ENCODE results near the gene TMEM138.

Gene TMEM138

DNA sequence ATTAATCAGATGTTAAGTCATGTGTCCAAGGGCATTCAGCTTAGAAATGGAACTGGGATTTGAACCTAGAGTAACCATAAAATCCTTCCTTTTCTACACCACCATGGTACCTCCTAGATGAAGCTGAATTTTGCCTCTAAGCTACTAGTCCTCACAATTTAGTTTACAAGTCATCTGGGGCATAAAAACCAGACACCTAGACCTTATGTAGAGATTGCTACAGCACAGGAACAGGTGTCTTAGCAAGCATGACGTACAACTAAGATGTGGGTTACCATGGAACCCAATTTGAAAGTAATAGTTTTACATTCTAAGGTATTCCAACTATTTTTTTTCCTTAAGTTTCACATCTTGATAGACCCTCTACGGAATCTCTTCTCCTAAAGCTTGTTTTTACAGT, 39.4 kb downstream of the TMEM138 start:
- H3K27ac Mint-ChIP-seq = no peak overlapping the region
- peaks cover 2% of the 10 kb centered on the region for H3K4me1 Mint-ChIP-seq (ENCODE audit: low read depth)
- H3K36me3 Mint-ChIP-seq (ENCODE audit: low read depth) = peaks cover 41% of the 10 kb centered on the region
- H3K27me3 Mint-ChIP-seq (ENCODE audit: low read depth) = no peaks in the 10 kb centered on the region
- H3K9me3 Mint-ChIP-seq = no peaks in the 10 kb centered on the region
- H3K4me3 Mint-ChIP-seq = no peak overlapping the region

DNA sequence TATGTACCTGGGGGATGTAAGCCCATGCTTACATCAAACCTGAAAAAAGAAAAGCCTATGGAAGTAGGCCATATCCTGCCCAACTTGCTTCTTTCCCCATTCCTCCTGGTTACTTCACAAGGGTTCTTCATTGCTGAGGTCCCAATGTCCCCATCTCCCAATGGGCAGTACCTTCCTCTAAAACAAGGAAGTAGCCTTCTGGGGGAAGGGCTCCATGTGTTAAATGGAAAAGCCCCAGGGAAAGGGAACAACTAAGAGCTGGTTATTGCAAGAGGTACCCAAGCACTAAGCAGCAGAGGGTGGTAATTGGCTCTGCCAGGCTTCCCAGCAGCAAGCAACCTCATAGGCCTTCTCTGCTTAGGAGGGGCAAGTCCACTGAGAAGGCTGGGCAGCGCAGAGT, 41.5 kb downstream of the TMEM138 start:
- Mint-ChIP-seq H3K9me3 (no peaks in the 10 kb centered on the region), H3K27me3 (ENCODE audit: low read depth) (no peaks in the 10 kb centered on the region), H3K4me1 (ENCODE audit: low read depth) (peaks cover 2% of the 10 kb centered on the region), H3K36me3 (ENCODE audit: low read depth) (peaks cover 47% of the 10 kb centered on the region), H3K4me3 (no peak overlapping the region), H3K27ac (no peak overlapping the region)

DNA sequence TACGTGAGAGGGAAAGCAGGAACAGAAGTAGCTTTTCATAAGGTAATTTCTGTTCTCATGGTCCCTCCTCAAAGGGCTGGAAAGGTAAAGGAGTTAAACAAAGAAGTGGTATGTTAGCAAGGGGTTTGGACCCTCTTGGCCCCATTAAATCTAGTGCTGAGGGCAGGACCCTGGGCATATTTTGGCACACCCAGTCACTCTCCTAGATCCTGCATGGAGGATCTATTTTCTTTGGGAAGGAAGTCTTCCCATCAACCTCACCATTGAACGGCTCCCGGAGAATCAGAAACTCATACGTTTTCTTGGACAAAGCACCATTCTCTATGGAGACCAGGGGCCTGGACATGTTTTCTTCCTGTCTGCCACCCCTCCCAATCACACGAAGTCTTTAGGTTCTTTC, 41.9 kb downstream of the TMEM138 start:
- H3K9me3 Mint-ChIP-seq = no peaks in the 10 kb centered on the region
- H3K27me3 Mint-ChIP-seq (ENCODE audit: low read depth) = no peaks in the 10 kb centered on the region
- H3K4me3 Mint-ChIP-seq = no peak overlapping the region
- peaks cover 45% of the 10 kb centered on the region for H3K36me3 Mint-ChIP-seq (ENCODE audit: low read depth)
- H3K4me1 Mint-ChIP-seq (ENCODE audit: low read depth) = peaks cover 2% of the 10 kb centered on the region
- H3K27ac Mint-ChIP-seq = no peak overlapping the region

DNA sequence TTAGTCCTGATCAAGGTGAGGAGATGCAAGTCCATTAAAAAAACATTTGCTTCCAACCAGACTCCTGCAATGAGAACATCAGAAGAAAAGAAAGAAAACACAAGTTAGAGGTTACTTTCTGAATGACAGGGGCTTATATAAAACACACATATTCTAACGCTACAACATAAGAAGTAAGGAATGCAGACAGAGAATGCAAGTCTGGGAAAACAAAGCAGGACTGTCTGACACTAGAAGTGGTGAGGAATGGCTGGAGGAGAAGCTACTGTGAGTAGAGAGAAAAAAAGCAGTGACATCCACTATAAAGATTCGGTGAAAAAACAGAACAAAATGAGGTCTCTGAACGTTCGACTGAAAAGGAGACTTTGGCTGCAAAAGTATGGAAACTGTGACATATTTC, 42.5 kb downstream of the TMEM138 start:
- Mint-ChIP-seq H3K4me1 (ENCODE audit: low read depth) (peaks cover 2% of the 10 kb centered on the region), H3K9me3 (no peaks in the 10 kb centered on the region), H3K27me3 (ENCODE audit: low read depth) (no peaks in the 10 kb centered on the region), H3K27ac (no peak overlapping the region), H3K4me3 (no peak overlapping the region), H3K36me3 (ENCODE audit: low read depth) (peaks cover 45% of the 10 kb centered on the region)

DNA sequence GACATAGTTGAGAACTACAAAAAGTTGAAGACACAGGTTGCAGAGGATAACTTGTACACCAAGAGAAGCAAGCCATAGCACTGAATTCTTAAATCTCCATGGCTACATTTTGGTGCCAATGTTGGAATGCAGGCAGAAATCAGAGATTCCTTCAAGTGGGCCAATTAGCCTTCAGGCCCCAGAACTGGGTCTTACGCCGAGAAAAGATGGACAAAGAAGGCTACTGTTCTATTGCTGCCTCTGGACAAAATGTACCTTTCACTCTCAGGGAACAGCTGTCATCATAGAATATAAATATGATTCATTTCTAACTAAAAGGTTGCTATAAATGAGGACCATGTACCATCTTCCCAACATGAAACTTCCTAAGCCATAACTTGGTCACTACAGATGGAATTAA, 43.9 kb downstream of the TMEM138 start:
- Mint-ChIP-seq H3K27me3 (ENCODE audit: low read depth) (no peaks in the 10 kb centered on the region), H3K4me1 (ENCODE audit: low read depth) (peaks cover 2% of the 10 kb centered on the region), H3K36me3 (ENCODE audit: low read depth) (peaks cover 44% of the 10 kb centered on the region), H3K9me3 (no peaks in the 10 kb centered on the region), H3K4me3 (no peak overlapping the region), H3K27ac (no peak overlapping the region)

DNA sequence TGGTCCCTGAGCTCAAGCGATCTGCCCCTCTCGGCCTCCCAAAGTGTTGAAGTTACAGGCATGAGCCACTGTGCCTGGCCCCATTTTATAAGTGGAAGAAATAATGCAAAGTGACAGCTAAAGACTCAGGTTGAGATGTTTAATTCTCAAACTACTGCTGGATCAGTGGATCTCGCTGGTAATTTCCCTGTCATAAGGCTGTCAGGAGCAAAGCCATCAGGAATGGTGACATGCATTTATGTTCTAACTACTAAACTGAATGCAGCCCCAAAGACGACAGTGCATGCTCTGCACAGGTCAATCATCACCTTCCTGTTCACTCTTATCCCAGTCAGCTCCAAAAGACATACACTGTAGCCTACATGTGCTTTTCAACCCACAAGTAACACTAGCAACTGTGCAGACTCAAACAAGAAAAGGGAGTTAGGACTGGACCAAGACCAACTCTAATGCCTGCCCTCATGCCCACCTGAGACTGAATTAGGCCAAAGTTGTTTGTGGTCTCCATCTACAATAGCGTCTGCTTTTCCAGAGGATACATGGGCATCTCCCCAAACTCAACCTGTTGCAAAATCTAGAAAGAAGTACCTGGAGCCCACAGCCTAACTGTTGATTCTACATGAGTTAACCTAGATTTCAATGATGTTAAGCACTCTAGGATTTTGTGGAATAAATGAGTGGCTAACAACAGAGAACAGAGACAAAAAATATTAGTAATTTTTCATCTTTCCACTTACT, 45.0 kb downstream of the TMEM138 start:
- Mint-ChIP-seq H3K36me3 (ENCODE audit: low read depth) (peaks cover 46% of the 10 kb centered on the region), H3K4me3 (no peak overlapping the region), H3K27ac (no peak overlapping the region), H3K27me3 (ENCODE audit: low read depth) (no peaks in the 10 kb centered on the region), H3K9me3 (no peaks in the 10 kb centered on the region), H3K4me1 (ENCODE audit: low read depth) (peaks cover 2% of the 10 kb centered on the region)

DNA sequence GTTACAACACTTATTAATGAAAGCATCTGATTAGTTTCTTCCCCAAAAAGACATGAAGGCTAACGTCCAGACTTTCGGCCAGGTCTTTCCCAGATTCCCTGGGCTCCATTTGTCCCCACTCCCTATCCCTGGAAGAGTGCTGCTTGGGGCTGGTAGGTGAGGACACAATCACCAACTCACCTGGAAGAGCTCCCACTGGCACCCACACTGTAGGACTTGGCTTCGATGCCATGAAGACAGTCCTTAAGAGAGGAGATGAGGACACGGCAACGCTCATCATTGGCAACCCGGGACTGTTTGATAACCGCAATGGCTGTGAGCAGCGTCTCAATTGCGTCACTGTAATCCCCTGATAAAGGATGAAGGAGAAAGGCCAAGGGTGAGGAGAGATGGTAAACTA, 49.4 kb downstream of the TMEM138 start:
- H3K36me3 Mint-ChIP-seq (ENCODE audit: low read depth) = peaks cover 50% of the 10 kb centered on the region

DNA sequence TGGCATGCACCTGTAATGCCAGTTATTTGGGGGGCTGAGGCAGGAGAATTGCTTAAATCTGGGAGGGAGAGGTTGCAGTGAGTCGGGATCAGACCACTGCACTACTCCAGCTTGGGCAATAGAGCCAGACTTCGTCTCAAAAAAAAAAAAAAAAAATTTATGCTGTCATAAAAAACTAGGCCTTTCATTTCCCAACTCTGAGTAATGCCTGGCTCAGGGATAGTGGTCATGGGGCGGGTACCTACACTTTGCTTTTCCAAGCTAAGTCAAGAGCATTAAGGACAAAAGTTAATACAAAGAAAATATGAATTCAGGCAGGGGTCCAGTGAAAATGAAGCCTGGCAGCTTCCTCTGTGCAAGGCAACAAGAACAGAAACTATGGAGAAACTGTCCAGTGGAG, 51.3 kb downstream of the TMEM138 start:
- Mint-ChIP-seq H3K27me3 (ENCODE audit: low read depth) (no peaks in the 10 kb centered on the region), H3K36me3 (ENCODE audit: low read depth) (peaks cover 56% of the 10 kb centered on the region), H3K4me3 (no peak overlapping the region), H3K4me1 (ENCODE audit: low read depth) (peaks cover 25% of the 10 kb centered on the region), H3K9me3 (no peaks in the 10 kb centered on the region), H3K27ac (no peak overlapping the region)

More for the DNA sequence above, 49.4 kb downstream of the TMEM138 start:
- Mint-ChIP-seq H3K27me3 (ENCODE audit: low read depth) (no peaks in the 10 kb centered on the region), H3K27ac (peak overlapping the region; percentile 31), H3K4me1 (ENCODE audit: low read depth) (peaks cover 13% of the 10 kb centered on the region), H3K4me3 (no peak overlapping the region), H3K9me3 (no peaks in the 10 kb centered on the region)

DNA sequence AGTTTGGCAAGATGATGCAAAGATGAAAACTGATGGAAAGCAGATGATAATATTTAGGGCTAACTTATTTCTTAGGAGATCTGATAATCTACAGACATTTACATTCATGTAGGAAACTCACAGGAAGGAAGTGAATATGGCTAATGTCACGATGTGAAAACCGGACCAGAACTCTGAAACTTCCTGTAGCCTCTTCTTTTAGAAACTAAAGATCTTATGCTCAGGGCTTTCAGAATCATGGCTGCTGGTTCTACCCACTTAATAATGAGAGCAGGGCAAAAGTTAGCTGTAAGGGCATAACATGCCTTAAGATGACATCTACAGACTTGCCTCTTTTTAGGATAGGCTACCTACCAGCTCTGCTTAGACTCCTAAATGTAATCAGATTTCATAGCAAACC, 52.4 kb downstream of the TMEM138 start:
- Mint-ChIP-seq H3K27me3 (ENCODE audit: low read depth) (no peaks in the 10 kb centered on the region), H3K4me1 (ENCODE audit: low read depth) (peaks cover 25% of the 10 kb centered on the region), H3K27ac (peak overlapping the region; percentile 60), H3K36me3 (ENCODE audit: low read depth) (peaks cover 60% of the 10 kb centered on the region), H3K4me3 (no peak overlapping the region), H3K9me3 (no peaks in the 10 kb centered on the region)

DNA sequence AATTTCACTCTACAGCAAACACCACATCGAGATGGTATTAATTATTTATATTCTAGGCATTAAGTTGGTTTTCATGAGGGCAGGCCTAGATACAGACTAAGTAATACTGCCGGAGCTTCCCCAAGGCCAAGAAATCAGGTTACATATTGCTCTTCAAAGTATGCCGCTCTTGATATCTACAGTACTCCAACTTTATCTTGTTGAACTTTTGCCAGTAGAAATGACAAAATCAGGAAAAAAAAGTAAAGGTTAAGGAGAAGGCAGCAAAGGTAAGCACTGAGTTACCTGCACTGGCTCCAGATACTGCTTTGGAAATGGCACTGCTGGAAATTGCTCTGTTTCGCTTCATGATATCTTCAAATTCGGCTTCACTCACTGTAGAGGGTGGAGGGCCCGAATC, 53.2 kb downstream of the TMEM138 start:
- peaks cover 68% of the 10 kb centered on the region for H3K36me3 Mint-ChIP-seq (ENCODE audit: low read depth)
- H3K4me3 Mint-ChIP-seq = no peak overlapping the region
- peak overlapping the region; percentile 45 for H3K27ac Mint-ChIP-seq
- no peaks in the 10 kb centered on the region for H3K9me3 Mint-ChIP-seq
- H3K27me3 Mint-ChIP-seq (ENCODE audit: low read depth) = no peaks in the 10 kb centered on the region
- H3K4me1 Mint-ChIP-seq (ENCODE audit: low read depth) = peaks cover 26% of the 10 kb centered on the region

DNA sequence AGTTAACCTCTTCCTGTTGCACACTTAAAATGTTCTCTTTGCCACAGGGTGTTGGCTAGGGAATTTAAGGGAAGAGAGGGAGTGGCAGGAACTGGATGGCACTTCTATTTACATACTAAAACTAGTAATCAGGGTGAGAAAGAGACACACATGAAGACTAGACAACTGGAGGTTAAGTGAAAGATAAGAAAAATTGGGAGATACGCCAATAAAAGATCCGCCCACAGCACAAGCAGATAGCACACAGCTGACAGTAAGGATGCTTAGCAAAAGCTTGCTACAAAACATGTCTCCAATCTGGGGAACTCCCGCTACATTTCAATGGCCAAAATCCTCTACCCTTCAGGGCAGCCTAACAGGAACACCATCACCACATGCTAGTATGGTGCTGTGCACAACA, 54.8 kb downstream of the TMEM138 start:
- no peaks in the 10 kb centered on the region for H3K9me3 Mint-ChIP-seq
- no peak overlapping the region for H3K27ac Mint-ChIP-seq
- H3K4me3 Mint-ChIP-seq = no peak overlapping the region
- peaks cover 69% of the 10 kb centered on the region for H3K36me3 Mint-ChIP-seq (ENCODE audit: low read depth)
- H3K4me1 Mint-ChIP-seq (ENCODE audit: low read depth) = peaks cover 34% of the 10 kb centered on the region
- H3K27me3 Mint-ChIP-seq (ENCODE audit: low read depth) = no peaks in the 10 kb centered on the region

DNA sequence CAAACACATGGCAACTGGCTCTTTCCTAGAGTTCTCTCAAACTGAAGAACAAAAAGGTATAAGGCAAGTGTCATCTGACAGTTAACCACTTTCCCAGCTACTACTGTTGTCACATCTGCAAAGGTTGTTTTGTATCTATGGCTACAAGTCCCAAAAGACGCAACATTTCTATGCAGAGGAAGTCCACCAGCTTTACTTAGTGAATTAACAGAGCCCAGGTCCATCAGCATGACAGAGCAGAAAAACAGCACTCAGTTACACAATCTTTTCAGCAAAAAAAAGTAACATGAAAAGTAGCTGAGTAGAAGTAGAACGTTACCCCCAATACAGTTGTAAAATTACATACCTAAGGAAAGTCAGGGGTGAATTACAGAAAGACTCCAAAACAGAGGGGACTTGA, 55.5 kb downstream of the TMEM138 start:
- no peak overlapping the region for H3K4me3 Mint-ChIP-seq
- no peaks in the 10 kb centered on the region for H3K27me3 Mint-ChIP-seq (ENCODE audit: low read depth)
- no peak overlapping the region for H3K27ac Mint-ChIP-seq
- H3K4me1 Mint-ChIP-seq (ENCODE audit: low read depth) = peaks cover 34% of the 10 kb centered on the region
- H3K36me3 Mint-ChIP-seq (ENCODE audit: low read depth) = peaks cover 70% of the 10 kb centered on the region
- no peaks in the 10 kb centered on the region for H3K9me3 Mint-ChIP-seq

DNA sequence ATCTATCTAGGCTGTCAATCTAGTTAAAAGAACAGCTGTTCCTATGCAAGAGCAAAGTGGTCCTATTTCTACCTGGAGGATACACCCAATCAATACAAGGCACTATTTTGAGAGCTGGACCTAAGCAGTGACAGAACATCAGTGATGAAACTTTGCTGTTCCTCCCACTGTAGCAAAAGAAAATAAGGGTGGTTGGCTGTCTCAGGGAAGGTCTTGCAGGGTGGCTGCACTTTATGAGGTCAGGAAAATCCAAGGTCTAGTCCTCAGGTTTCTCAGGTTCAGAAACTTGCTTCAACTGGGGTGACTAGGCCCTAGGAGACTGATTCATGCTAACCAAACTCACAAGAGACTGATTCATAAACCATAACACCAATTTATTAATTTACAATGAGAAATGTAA, 56.0 kb downstream of the TMEM138 start:
- Mint-ChIP-seq H3K4me3 (no peak overlapping the region), H3K27ac (no peak overlapping the region), H3K36me3 (ENCODE audit: low read depth) (peaks cover 72% of the 10 kb centered on the region), H3K9me3 (no peaks in the 10 kb centered on the region), H3K4me1 (ENCODE audit: low read depth) (peaks cover 34% of the 10 kb centered on the region), H3K27me3 (ENCODE audit: low read depth) (no peaks in the 10 kb centered on the region)

Data from T-helper 1 cell treated with Interleukin-12 subunit alpha and Interleukin-12 subunit beta and Interleukin-4 antibody, amounts not matched to agents 30 μg/mL and 1 μg/mL, for 36 hours (primary cell).